ENCODE results near the gene CLEC16A.

Gene CLEC16A

DNA sequence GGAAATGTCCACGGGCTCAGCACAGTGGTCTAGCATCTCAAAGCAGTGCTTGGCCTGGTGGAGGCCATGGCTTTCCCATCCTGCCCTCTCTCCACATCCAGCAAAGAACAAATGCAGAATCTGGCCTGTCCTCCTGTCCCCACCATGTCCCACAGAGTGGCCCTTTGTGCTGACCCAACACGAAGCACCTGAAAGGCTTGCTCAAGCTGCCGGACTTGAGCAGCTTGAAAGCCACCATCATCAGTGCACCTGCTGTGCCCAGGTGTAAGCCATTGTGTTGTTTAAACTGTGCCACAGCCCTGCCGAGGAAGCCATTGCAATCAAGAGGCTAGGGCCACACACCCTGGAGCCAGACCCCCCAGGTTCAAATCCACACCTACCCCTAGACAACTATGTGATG is 196.1 kb downstream of the CLEC16A start:
- TF ChIP-seq FOXM1 (IDR thresholded peaks at IDR 0.05; ENCODE audit: borderline replicate concordance, low read depth) (no peak), EP300 (IDR thresholded peaks at IDR 0.05; ENCODE audit: borderline replicate concordance) (no peak), TEAD4 (IDR thresholded peaks at IDR 0.05) (no peak), MAX (IDR thresholded peaks at IDR 0.05) (no peak), RAD21 (IDR thresholded peaks at IDR 0.05; ENCODE audit: low read depth) (no peak), REST (IDR thresholded peaks at IDR 0.05; ENCODE audit: low read depth) (no peak), EGR1 (IDR thresholded peaks at IDR 0.05) (no peak), ZBTB7A (IDR thresholded peaks at IDR 0.05; ENCODE audit: low read depth) (no peak), TAF1 (IDR thresholded peaks at IDR 0.05; ENCODE audit: low read depth) (no peak), CEBPB (IDR thresholded peaks at IDR 0.05) (no peak), NFIC (IDR thresholded peaks at IDR 0.05) (no peak), TCF12 (IDR thresholded peaks at IDR 0.05; ENCODE audit: low read depth) (no peak), YY1 (IDR thresholded peaks at IDR 0.05; ENCODE audit: low read depth) (no peak), CREB1 (IDR thresholded peaks at IDR 0.05; ENCODE audit: low read depth) (no peak)
- TF ChIP-seq, protein P1, sequence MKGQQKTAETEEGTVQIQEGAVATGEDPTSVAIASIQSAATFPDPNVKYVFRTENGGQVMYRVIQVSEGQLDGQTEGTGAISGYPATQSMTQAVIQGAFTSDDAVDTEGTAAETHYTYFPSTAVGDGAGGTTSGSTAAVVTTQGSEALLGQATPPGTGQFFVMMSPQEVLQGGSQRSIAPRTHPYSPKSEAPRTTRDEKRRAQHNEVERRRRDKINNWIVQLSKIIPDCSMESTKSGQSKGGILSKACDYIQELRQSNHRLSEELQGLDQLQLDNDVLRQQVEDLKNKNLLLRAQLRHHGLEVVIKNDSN (IDR thresholded peaks at IDR 0.05), result no peak

DNA sequence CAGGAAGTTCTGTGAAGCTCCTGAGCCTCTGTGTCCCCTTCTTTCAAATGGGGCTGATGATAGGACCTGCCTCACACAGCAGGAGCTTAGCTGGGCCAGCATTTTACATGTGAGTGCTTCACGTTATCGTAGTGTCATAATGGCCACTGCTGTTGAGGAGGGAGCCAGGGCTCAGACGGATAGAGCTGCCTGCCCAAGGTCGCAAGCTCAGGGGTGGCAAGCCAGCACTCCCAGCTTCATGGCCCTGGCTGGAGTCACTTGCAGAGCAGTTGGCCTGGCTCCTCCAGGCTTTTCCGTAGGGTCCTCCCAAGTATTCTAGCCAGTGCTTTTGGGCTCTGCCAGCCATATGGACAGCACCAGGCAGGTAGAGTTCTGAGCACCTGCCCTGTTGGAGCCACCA is 196.5 kb downstream of the CLEC16A start:
- TF ChIP-seq, protein P1 (IDR thresholded peaks at IDR 0.05), result no peak
- TF ChIP-seq TEAD4 (IDR thresholded peaks at IDR 0.05) (no peak), EGR1 (IDR thresholded peaks at IDR 0.05) (no peak)

GRCh38 chr16:11141409-11142260 is 197.3 kb downstream of the CLEC16A start:
- TF ChIP-seq NFIC (IDR thresholded peaks at IDR 0.05), result no peak
- TF ChIP-seq YY1 (IDR thresholded peaks at IDR 0.05; ENCODE audit: low read depth), result no peak
- TF ChIP-seq CREB1 (IDR thresholded peaks at IDR 0.05; ENCODE audit: low read depth), result no peak
- no peak for TF ChIP-seq TEAD4 (IDR thresholded peaks at IDR 0.05)
- no peak for TF ChIP-seq EP300 (IDR thresholded peaks at IDR 0.05; ENCODE audit: borderline replicate concordance)
- TF ChIP-seq MAX (IDR thresholded peaks at IDR 0.05), result no peak
- TF ChIP-seq TCF12 (IDR thresholded peaks at IDR 0.05; ENCODE audit: low read depth), result no peak
- no peak for TF ChIP-seq FOXM1 (IDR thresholded peaks at IDR 0.05; ENCODE audit: borderline replicate concordance, low read depth)
- TF ChIP-seq, protein P1 (IDR thresholded peaks at IDR 0.05), result no peak
- no peak for TF ChIP-seq CEBPB (IDR thresholded peaks at IDR 0.05)
- no peak for TF ChIP-seq EGR1 (IDR thresholded peaks at IDR 0.05)
- TF ChIP-seq ZBTB7A (IDR thresholded peaks at IDR 0.05; ENCODE audit: low read depth), result no peak
- TF ChIP-seq TAF1 (IDR thresholded peaks at IDR 0.05; ENCODE audit: low read depth), result no peak
- TF ChIP-seq REST (IDR thresholded peaks at IDR 0.05; ENCODE audit: low read depth), result no peak
- no peak for TF ChIP-seq RAD21 (IDR thresholded peaks at IDR 0.05; ENCODE audit: low read depth)

DNA sequence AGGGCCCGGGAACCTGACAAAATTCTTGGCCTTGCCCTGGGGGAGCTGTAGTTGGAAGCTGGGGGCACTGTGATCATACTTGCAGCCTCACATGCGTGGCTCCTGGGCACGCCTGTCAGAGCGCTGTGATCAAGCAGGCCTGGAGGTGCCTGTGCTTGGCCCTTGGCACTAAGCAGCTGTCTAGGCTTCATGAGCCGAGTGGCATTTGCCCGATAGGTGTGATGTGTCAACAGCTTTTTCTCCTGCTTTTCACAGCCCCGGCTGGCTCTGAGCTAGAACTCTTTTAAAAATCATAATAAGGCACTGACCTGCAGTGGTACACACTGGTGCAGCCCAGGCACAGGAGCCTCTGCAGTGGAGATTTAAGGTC is 197.9 kb downstream of the CLEC16A start:
- TF ChIP-seq CREB1 (IDR thresholded peaks at IDR 0.05; ENCODE audit: low read depth) (no peak), YY1 (IDR thresholded peaks at IDR 0.05; ENCODE audit: low read depth) (no peak), REST (IDR thresholded peaks at IDR 0.05; ENCODE audit: low read depth) (no peak)
